HepG2 (cell line): Measurements from ENCODE around the gene WFDC10A. TPM values are rescaled to one million over a fixed set of nuclear protein-coding genes. Genes with fewer than 3 reads are reported as not detected.

Experiments used
- ARID5B ChIP-seq: IDR thresholded peaks from 2 replicates; pipeline ENCODE4 v1.4.0; 2020; ENCODE audit warnings: mild to moderate bottlenecking, missing genetic modification reagents
- ARNTL ChIP-seq: sonication (generic); formaldehyde crosslinking; IDR thresholded peaks from 2 replicates; pipeline ENCODE4 v1.4.0; 2020; ENCODE audit warnings: mild to moderate bottlenecking, missing genetic modification reagents
- CBFB ChIP-seq: sonication (generic); formaldehyde crosslinking; IDR thresholded peaks from 2 replicates; pipeline ENCODE4 v1.4.0; 2020; ENCODE audit warnings: missing genetic modification reagents
- CCDC6 ChIP-seq: sonication (generic); formaldehyde crosslinking; IDR thresholded peaks from 2 replicates; pipeline ENCODE4 v1.8.1; 2022; ENCODE audit warnings: mild to moderate bottlenecking, missing genetic modification reagents, moderate library complexity
- E2F5 ChIP-seq: sonication (generic); formaldehyde crosslinking; conservative IDR thresholded peaks from 2 replicates; pipeline ENCODE4 v1.4.0; 2020; ENCODE audit warnings: missing genetic modification reagents
- FOXA1 ChIP-seq, 2 experiments: fragments of 450-650 bp in 1 of 2; sonication (generic) in 1 of 2; formaldehyde crosslinking in 1 of 2; IDR thresholded peaks; 2 replicates each; pipeline versions ENCODE4 v1.4.0 to v1.6.1; 2016 to 2020; ENCODE audit warnings: missing genetic modification reagents in 1 of 2
- FOXO1 ChIP-seq: sonication (generic); formaldehyde crosslinking; IDR thresholded peaks from 2 replicates; pipeline ENCODE4 v1.4.0; 2020; ENCODE audit warnings: missing genetic modification reagents
- MBD4 ChIP-seq: IDR thresholded peaks from 2 replicates; pipeline ENCODE4 v1.6.1; 2012; ENCODE audit warnings: low read length, inconsistent platforms, borderline replicate concordance
- NRL ChIP-seq: sonication (generic); formaldehyde crosslinking; IDR thresholded peaks from 2 replicates; pipeline ENCODE4 v1.5.0; 2020; ENCODE audit warnings: missing genetic modification reagents, mild to moderate bottlenecking, moderate library complexity, borderline replicate concordance
- PAWR ChIP-seq: sonication (generic); formaldehyde crosslinking; IDR thresholded peaks from 2 replicates; pipeline ENCODE4 v1.4.0; 2020; ENCODE audit warnings: missing genetic modification reagents, mild to moderate bottlenecking, borderline replicate concordance
- REXO4 ChIP-seq: sonication (generic); formaldehyde crosslinking; IDR thresholded peaks from 2 replicates; pipeline ENCODE4 v1.8.0; 2022; ENCODE audit warnings: missing genetic modification reagents, mild to moderate bottlenecking, borderline replicate concordance
- TCF7 ChIP-seq: sonication (generic); IDR thresholded peaks from 2 replicates; pipeline ENCODE4 v1.6.1; 2016; ENCODE audit warnings: antibody characterized with exemption, low read depth
- XBP1 ChIP-seq: sonication (generic); formaldehyde crosslinking; IDR thresholded peaks from 2 replicates; pipeline ENCODE4 v1.5.0; 2020; ENCODE audit warnings: missing genetic modification reagents
- ZBTB21 ChIP-seq: sonication (generic); formaldehyde crosslinking; IDR thresholded peaks from 2 replicates; pipeline ENCODE4 v1.4.0; 2020; ENCODE audit warnings: missing genetic modification reagents
- ZKSCAN8 ChIP-seq: IDR thresholded peaks from 2 replicates; pipeline ENCODE4 v1.6.1; 2016; ENCODE audit warnings: borderline replicate concordance, missing genetic modification reagents, missing compliant biosample characterization
- ZNF256 ChIP-seq: sonication (generic); formaldehyde crosslinking; conservative IDR thresholded peaks from 2 replicates; pipeline ENCODE4 v1.4.0; 2020; ENCODE audit warnings: missing genetic modification reagents
- ZNF326 ChIP-seq: sonication (generic); formaldehyde crosslinking; IDR thresholded peaks from 2 replicates; pipeline ENCODE4 v1.4.0; 2020; ENCODE audit warnings: missing genetic modification reagents, borderline replicate concordance
- ZNF574 ChIP-seq: sonication (generic); formaldehyde crosslinking; IDR thresholded peaks from 2 replicates; pipeline ENCODE4 v1.4.0; 2020; ENCODE audit warnings: missing genetic modification reagents
- ZNF644 ChIP-seq: IDR thresholded peaks from 2 replicates; pipeline ENCODE4 v1.6.1; 2016; ENCODE audit warnings: low read depth
- ZNF670 ChIP-seq: sonication (generic); formaldehyde crosslinking; IDR thresholded peaks from 2 replicates; pipeline ENCODE4 v1.8.0; 2022; ENCODE audit warnings: mild to moderate bottlenecking, missing genetic modification reagents, borderline replicate concordance
- ZNF766 ChIP-seq: sonication (generic); formaldehyde crosslinking; IDR thresholded peaks from 2 replicates; pipeline ENCODE4 v1.5.0; 2020; ENCODE audit warnings: missing genetic modification reagents, borderline replicate concordance
- ZNF790 ChIP-seq: sonication (generic); formaldehyde crosslinking; IDR thresholded peaks from 2 replicates; pipeline ENCODE4 v1.8.0; 2022; ENCODE audit warnings: missing genetic modification reagents, mild to moderate bottlenecking, borderline replicate concordance
- polyA plus RNA-seq, 8 experiments: library from polyadenylated mRNA; depleted of rRNA in 3 of 8; stranded (reverse) in 7 of 8; unstranded in 1 of 8; fragments of >200 nt; fragmentation: Illumina TruSeq in 4 of 8; extraction: Trizol in 4 of 8; gene quantifications; 2 replicates each; pipeline versions ENCODE4 v1.2.1 to v1.2.3, GENCODE V29; 2011 to 2016; ENCODE audit warnings: low read depth in 4 of 8, missing spikeins in 1 of 8, mixed read lengths in 1 of 8; ENCODE audit not compliant: insufficient read depth in 1 of 8
- total RNA-seq, 5 experiments: library from RNA; depleted of rRNA; stranded (reverse); fragments of >200 nt; fragmentation: Illumina TruSeq; extraction: Trizol; gene quantifications; 2 replicates each; pipeline ENCODE4 v1.2.3, GENCODE V29; 2016; ENCODE audit warnings: low read depth in 1 of 5
- TF ChIP-seq, protein P1 (sequence below): sonication (generic); formaldehyde crosslinking; IDR thresholded peaks from 2 replicates; pipeline ENCODE4 v1.9.0; 2022; ENCODE audit warnings: missing genetic modification reagents, mild to moderate bottlenecking, borderline replicate concordance

WFDC10A gene
- total and polyA plus RNA-seq, 2 of the 13 experiments (the other 11 are each of a cell fraction or from before 2014, with no cell fraction given): not detected

- TF ChIP-seq FOXO1 (CRISPR knock-in tag) (0 out of 2 replicates have a peak, but pooled peaks have one; percentile 39), ZKSCAN8 (no peak), NRL (no peak), ZNF256 (no peak), MBD4 (no peak), ARID5B (CRISPR knock-in tag) (peak; percentile 78), ZNF644 (CRISPR knock-in tag) (peak; percentile 77), CCDC6 (CRISPR knock-in tag) (no peak), ARNTL (0 out of 2 replicates have a peak, but pooled peaks have one; percentile 44), REXO4 (CRISPR knock-in tag) (no peak), ZNF790 (CRISPR knock-in tag) (no peak), CBFB (CRISPR knock-in tag) (no peak), ZNF574 (CRISPR knock-in tag) (no peak), E2F5 (no peak), FOXA1 (IDR thresholded peaks at IDR 0.05) (no peak), FOXA1 (CRISPR knock-in tag; IDR thresholded peaks at IDR 0.05) (peak; percentile 73), PAWR (CRISPR knock-in tag) (no peak), ZNF326 (no peak), ZNF670 (no peak), TCF7 (peak; percentile 74), ZNF766 (CRISPR knock-in tag) (no peak), XBP1 (no peak), ZBTB21 (CRISPR knock-in tag) (no peak)
- TF ChIP-seq, protein P1, sequence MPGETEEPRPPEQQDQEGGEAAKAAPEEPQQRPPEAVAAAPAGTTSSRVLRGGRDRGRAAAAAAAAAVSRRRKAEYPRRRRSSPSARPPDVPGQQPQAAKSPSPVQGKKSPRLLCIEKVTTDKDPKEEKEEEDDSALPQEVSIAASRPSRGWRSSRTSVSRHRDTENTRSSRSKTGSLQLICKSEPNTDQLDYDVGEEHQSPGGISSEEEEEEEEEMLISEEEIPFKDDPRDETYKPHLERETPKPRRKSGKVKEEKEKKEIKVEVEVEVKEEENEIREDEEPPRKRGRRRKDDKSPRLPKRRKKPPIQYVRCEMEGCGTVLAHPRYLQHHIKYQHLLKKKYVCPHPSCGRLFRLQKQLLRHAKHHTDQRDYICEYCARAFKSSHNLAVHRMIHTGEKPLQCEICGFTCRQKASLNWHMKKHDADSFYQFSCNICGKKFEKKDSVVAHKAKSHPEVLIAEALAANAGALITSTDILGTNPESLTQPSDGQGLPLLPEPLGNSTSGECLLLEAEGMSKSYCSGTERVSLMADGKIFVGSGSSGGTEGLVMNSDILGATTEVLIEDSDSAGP (CRISPR knock-in tag): no peak
Observed at GRCh38 chr20:45621593-45621992, 7.9 kb upstream of the WFDC10A start (continued).
